22Rv1 (cell line): ENCODE measurements around the gene ABCA1.

Experiments
- H3K27ac ChIP-seq: fragments of 450-650 bp; 2 replicates; pipeline ENCODE4 v1.5.1; 2017
- CTCF ChIP-seq: fragments of 450-650 bp; IDR thresholded peaks from 2 replicates; pipeline ENCODE4 v1.5.1; 2017; ENCODE audit warnings: mild to moderate bottlenecking
- ZFX ChIP-seq: fragments of 450-650 bp; IDR thresholded peaks from 2 replicates; pipeline ENCODE4 v1.6.1; 2017; ENCODE audit warnings: antibody characterized with exemption, borderline replicate concordance

The ABCA1 gene

GRCh38 chr9:104802906-104803305 is 125.0 kb downstream of the ABCA1 start:
- H3K27ac ChIP-seq: no peak overlapping the region
- TF ChIP-seq CTCF (no peak), ZFX (no peak)

GRCh38 chr9:104802110-104802509 is 125.8 kb downstream of the ABCA1 start:
- no peak overlapping the region for H3K27ac ChIP-seq
- TF ChIP-seq CTCF: no peak
- no peak for TF ChIP-seq ZFX

GRCh38 chr9:104800068-104800785 is 127.7 kb downstream of the ABCA1 start:
- TF ChIP-seq ZFX: no peak
- no peak for TF ChIP-seq CTCF
- H3K27ac ChIP-seq: no peak overlapping the region

- no peak overlapping the region for H3K27ac ChIP-seq
- TF ChIP-seq ZFX (no peak), CTCF (no peak)
Measured at GRCh38 chr9:104798209-104798995, 129.6 kb downstream of the ABCA1 start.

GRCh38 chr9:104795857-104796256 is 132.1 kb downstream of the ABCA1 start:
- no peak overlapping the region for H3K27ac ChIP-seq
- TF ChIP-seq ZFX (no peak), CTCF (no peak)

- TF ChIP-seq CTCF (no peak), ZFX (no peak)
Measured at GRCh38 chr9:104795082-104795481, 132.9 kb downstream of the ABCA1 start.

GRCh38 chr9:104794070-104794469 is 133.9 kb downstream of the ABCA1 start:
- H3K27ac ChIP-seq: no peak overlapping the region
- no peak for TF ChIP-seq CTCF
- no peak for TF ChIP-seq ZFX

More at GRCh38 chr9:104795082-104795481, 132.9 kb downstream of the ABCA1 start:
- H3K27ac ChIP-seq: no peak overlapping the region
